Lower lobe of right lung (tissue), 2 donors: ENCODE results near the gene MRPL27. TPM values are rescaled to one million over a fixed set of nuclear protein-coding genes. Genes with fewer than 3 reads are reported as not detected.

Experiments
- ATAC-seq, 2 donors: fragments of 200-7000 bp; cut with Tn5 transposase; one replicate each; pipeline ENCODE4 v1.9.1; 2020 to 2022; ENCODE audit warnings: mild to moderate bottlenecking in 2 of 2, moderate library complexity in 2 of 2
- DNase-seq: peaks from one replicate; pipeline ENCODE4 v3.0.0-alpha.2; 2020
- H3K27ac ChIP-seq: fragments of 200-600 bp; one replicate; pipeline ENCODE4 v1.8.0; 2022
- H3K27me3 ChIP-seq: fragments of 200-600 bp; one replicate; pipeline ENCODE4 v1.8.0; 2022; ENCODE audit warnings: low read depth
- H3K36me3 ChIP-seq: fragments of 200-600 bp; one replicate; pipeline ENCODE4 v1.8.0; 2022; ENCODE audit warnings: mild to moderate bottlenecking
- H3K4me1 ChIP-seq: fragments of 200-600 bp; one replicate; pipeline ENCODE4 v1.8.0; 2022
- H3K4me3 ChIP-seq: fragments of 200-600 bp; one replicate; pipeline ENCODE4 v1.8.0; 2022; ENCODE audit warnings: mild to moderate bottlenecking
- H3K9me3 ChIP-seq: fragments of 200-600 bp; one replicate; pipeline ENCODE4 v1.8.0; 2022
- intact Hi-C: fragments of 100-400 bp; cut with DNase I; formaldehyde crosslinking; loops from one replicate; pipeline ENCODE4 v1.11.0; 2022
- total RNA-seq: library from RNA; stranded (reverse); fragmentation: NEBNext Ultra II Directional; extraction: Animal tissue kit (Norgen Biotek cat#: 25700); gene quantifications from one replicate; pipeline ENCODE4 v1.2.1, GENCODE V29; 2021
- TF ChIP-seq, protein P1 (sequence below): fragments of 200-600 bp; IDR thresholded peaks from one replicate; pipeline ENCODE4 v1.8.0; 2022; ENCODE audit warnings: antibody characterized with exemption, mild to moderate bottlenecking
- donor health status: DM: no; HTN: yes; CAD: no; lungs with severe emphysema.

Gene MRPL27
- total RNA-seq, 1 donor from 2014 or later: 43.9 TPM

DNA sequence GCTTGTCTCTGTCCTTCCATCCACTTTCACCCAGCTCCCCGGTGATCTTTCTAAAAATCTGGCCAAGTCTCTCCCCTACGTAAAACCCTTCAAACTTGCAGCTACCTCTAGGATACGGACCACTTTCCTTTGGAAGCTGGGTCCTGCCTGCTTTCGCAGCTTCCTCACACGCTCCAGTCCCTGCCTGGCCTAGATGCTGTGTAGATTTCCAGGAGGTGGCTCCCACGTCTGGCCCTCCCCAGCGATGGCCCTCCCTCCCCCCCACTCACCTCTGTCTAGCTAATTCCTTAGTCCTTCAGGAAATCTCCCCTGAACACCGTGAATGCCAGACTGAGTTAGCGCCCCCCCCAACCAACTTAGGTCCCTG, 24.9 kb upstream of the MRPL27 start:
- Histone ChIP-seq H3K4me1 (peaks cover 25% of the 10 kb centered on the region), H3K27me3 (no peaks in the 10 kb centered on the region), H3K27ac (peak overlapping the region; percentile 88), H3K36me3 (peaks cover 23% of the 10 kb centered on the region), H3K4me3 (peak overlapping the region; percentile 81), H3K9me3 (no peaks in the 10 kb centered on the region)
- intact Hi-C loops: no loop called here
- DNase-seq: no peak
- ATAC-seq: no peak
- TF ChIP-seq, protein P1, sequence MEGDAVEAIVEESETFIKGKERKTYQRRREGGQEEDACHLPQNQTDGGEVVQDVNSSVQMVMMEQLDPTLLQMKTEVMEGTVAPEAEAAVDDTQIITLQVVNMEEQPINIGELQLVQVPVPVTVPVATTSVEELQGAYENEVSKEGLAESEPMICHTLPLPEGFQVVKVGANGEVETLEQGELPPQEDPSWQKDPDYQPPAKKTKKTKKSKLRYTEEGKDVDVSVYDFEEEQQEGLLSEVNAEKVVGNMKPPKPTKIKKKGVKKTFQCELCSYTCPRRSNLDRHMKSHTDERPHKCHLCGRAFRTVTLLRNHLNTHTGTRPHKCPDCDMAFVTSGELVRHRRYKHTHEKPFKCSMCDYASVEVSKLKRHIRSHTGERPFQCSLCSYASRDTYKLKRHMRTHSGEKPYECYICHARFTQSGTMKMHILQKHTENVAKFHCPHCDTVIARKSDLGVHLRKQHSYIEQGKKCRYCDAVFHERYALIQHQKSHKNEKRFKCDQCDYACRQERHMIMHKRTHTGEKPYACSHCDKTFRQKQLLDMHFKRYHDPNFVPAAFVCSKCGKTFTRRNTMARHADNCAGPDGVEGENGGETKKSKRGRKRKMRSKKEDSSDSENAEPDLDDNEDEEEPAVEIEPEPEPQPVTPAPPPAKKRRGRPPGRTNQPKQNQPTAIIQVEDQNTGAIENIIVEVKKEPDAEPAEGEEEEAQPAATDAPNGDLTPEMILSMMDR: no peak

DNA sequence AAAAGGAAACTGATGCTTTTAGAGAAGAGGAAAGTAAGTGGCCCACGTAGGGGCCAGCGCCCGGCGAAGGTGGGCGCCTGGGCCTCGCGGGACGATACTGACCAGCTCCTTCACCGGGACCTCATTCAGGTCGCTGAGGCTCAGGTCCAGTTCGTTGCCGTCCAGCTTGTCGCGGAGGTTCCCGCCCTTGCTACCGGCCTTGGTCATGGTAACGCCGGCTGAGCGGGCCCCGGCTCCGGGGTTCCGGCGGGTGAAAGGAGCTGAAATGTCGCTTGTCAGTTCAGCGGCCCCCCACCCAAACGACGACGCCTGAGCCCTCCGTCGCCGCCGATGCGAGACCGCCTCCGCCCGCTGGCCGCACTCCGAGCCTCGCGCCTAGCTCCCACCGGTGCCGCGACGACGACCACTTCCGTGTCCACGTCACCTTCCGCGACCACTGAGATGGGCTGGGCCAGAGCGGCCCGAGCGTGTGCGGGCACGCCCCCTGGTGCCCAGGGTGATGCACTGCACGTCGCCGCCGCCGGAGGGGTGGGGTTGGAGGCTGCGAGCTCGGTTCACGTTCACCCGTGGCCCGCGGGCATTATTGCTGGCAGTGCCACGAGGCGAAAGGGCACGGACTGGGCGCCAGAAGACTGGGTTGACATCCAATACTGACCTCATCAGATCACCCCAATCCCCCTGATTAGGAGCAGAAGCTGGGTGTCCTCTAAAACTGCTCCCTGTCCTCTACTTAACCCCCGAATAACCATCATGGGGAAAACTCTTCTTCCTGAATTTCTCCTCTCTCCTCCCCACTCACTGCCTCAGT, 24.3 kb upstream of the MRPL27 start, which contains the start of gene LRRC59:
LRRC59 (minus strand) TSS at position 413 of the 808 bp plus-strand sequence; CDS start at position 207, 206 bp downstream.
- H3K36me3 ChIP-seq: peaks cover 29% of the 10 kb centered on the region
- peak; percentile 98 to 100 for ATAC-seq
- peak within 1 kb of the TSS; percentile 81 for H3K4me3 ChIP-seq
- peaks cover 25% of the 10 kb centered on the region for H3K4me1 ChIP-seq
- DNase-seq: peak; percentile 94
- H3K27ac ChIP-seq: peak within 1 kb of the TSS; percentile 88
- no peaks in the 10 kb centered on the region for H3K27me3 ChIP-seq
- no peaks in the 10 kb centered on the region for H3K9me3 ChIP-seq
- intact Hi-C loops: no loop called here
- TF ChIP-seq, protein P1: peak; percentile 98

DNA sequence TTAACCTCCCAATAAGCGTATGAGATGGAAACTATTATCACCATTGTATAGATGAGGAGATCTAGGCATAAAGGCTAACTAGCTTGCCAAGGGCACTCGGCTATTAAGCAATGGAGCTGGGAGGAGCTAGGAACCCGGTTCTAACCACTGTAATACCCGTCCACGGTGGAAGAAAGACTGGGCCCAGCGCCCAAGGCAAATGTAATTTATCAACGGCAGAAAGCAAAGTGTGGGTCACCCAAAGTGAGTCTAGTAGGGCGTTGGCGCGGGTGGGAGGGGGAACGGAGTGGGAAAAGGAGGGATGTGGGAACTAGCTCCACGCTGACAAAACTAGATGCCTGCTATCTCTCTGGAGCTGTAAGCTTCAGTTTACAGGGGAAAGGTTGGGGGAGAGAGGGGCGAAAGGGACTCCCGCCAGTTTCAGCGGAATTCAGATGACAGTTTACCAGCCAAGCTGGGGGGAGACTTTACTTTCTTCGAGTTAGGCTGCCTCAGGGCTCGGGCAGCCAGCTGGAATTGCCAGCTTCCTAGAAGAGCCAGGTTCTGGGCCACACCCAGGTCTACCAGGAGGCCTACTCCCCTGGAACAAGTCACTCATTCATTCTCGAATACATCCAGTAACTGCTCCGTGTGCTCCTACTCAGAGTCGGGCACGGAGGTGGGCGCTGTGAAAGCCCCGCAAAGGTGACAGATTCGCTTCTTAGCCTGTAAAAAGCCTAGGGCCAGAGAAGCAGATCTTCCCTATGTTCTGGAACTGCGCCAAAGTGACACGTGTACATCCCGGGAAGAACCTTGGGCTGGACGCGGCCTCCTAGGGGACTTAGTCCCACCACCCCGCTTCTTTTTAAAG, 23.5 kb upstream of the MRPL27 start:
- ATAC-seq (peak; percentile 79 to 86), DNase-seq (peak; percentile 70)
- intact Hi-C loops: no loop called here
- peaks cover 37% of the 10 kb centered on the region for H3K36me3 ChIP-seq
- H3K27me3 ChIP-seq: no peaks in the 10 kb centered on the region
- peaks cover 25% of the 10 kb centered on the region for H3K4me1 ChIP-seq
- TF ChIP-seq, protein P1: no peak
- H3K9me3 ChIP-seq: no peaks in the 10 kb centered on the region
- H3K4me3 ChIP-seq: peak overlapping the region; percentile 81
- H3K27ac ChIP-seq: peak overlapping the region; percentile 88

DNA sequence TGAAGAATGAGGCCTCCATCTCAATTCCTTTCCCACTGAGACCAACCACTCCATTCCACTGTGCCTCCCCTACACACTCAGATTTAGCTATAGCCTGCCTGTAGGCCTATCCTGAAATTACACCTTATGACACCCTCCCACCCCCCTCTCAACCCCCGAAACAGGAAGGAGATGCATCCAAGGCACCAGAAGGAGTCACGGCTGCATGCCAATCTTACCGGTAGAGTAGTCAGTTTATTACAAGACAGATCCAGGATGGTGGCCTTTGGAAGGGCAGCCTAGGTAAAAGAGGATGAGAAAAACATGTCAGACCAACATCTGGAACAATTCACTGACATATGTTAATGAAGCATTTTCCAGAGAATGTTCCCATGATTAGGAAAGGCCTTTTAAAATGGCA, 21.7 kb upstream of the MRPL27 start:
- TF ChIP-seq, protein P1: no peak
- Histone ChIP-seq H3K9me3 (no peaks in the 10 kb centered on the region), H3K27me3 (no peaks in the 10 kb centered on the region), H3K36me3 (peaks cover 55% of the 10 kb centered on the region), H3K27ac (no peak overlapping the region), H3K4me1 (peaks cover 25% of the 10 kb centered on the region), H3K4me3 (no peak overlapping the region)
- intact Hi-C loops: no loop called here
- no peak for ATAC-seq
- no peak for DNase-seq

DNA sequence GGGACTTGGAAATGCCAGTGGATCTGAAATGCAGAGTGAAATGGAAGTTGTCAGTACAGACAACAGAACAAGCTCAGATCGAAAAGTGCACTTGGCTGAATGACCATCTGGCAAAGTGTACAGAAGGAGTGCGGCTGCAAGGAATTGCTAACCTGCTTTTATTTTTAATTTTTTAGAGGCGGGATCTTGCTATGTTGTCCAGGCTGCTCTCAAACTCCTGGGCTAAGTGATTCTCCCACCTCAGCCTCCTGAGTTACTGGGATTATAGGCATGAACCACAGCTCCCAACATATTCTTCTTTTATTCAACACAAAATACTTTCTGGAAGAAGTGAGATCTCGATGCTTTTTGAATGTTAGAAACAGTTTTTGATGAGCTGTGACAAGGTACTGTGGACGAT, 20.7 kb upstream of the MRPL27 start:
- Histone ChIP-seq H3K36me3 (peaks cover 65% of the 10 kb centered on the region), H3K4me3 (no peak overlapping the region), H3K27me3 (no peaks in the 10 kb centered on the region), H3K27ac (no peak overlapping the region), H3K9me3 (no peaks in the 10 kb centered on the region), H3K4me1 (peaks cover 25% of the 10 kb centered on the region)
- ATAC-seq: no peak
- no peak for DNase-seq
- intact Hi-C loops: no loop called here
- TF ChIP-seq, protein P1: no peak
